Bronchial epithelial cell (primary cell): ENCODE results near the gene UBE2U. TPM values are rescaled to one million over a fixed set of nuclear protein-coding genes. Genes with fewer than 3 reads are reported as not detected.
"Not testable (repeated sequence)": the region's sequence is repeated elsewhere in the genome, so short reads cannot be mapped to it uniquely, and the experiment has no call there.

Experiments used
- DNase-seq: peaks from one replicate; pipeline ENCODE4 v3.0.0-alpha.2; 2010; ENCODE audit warnings: low read depth
- FAIRE-seq: peaks from 2 replicates; lab custom pipeline; 2011; peaks lifted over from hg19 to GRCh38; lab: Jason Lieb, UNC
- H3K27me3 ChIP-seq: 2 replicates; pipeline ENCODE4 v1.5.1; 2011; ENCODE audit warnings: low read length; ENCODE audit not compliant: control insufficient read depth, insufficient read depth
- H3K36me3 ChIP-seq: 2 replicates; pipeline ENCODE4 v1.5.1; 2011; ENCODE audit warnings: low read length; ENCODE audit not compliant: control insufficient read depth, insufficient read depth
- H3K4me3 ChIP-seq: 2 replicates; pipeline ENCODE4 v1.5.1; 2011; ENCODE audit warnings: mild to moderate bottlenecking, low read depth, low read length, control low read depth
- total RNA-seq: library from RNA; depleted of rRNA; stranded (reverse); fragments of >200 nt; gene quantifications from 2 replicates; pipeline ENCODE4 v1.2.1, GENCODE V29; 2014
- TF ChIP-seq, protein P1 (sequence below): IDR thresholded peaks from 2 replicates; pipeline ENCODE4 v1.5.1; 2011; ENCODE audit warnings: mild to moderate bottlenecking, moderate library complexity, low read length, control low read depth, inconsistent platforms; ENCODE audit not compliant: insufficient read depth, severe bottlenecking

UBE2U gene
- total RNA-seq, 1 donor from 2014 or later: not detected

DNA sequence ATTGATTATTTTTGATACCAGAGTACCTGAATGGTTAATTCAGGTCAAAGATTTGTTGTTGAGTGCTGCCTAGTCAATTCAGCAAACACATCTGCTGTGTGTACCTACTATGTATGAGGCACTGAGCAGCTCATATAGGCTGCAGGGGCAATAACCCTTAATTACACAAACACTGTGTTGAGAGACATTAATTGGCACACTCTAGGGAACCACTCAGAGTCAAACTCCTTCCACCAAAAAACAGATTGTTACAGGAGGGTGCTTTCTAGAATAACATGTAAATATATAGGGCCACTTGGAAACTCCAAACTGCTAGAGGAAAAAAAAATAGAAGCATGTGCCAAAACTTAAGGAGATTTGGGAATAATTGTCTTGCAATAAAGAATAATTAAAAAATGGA is 31.3 kb downstream of the UBE2U start:
- TF ChIP-seq, protein P1, sequence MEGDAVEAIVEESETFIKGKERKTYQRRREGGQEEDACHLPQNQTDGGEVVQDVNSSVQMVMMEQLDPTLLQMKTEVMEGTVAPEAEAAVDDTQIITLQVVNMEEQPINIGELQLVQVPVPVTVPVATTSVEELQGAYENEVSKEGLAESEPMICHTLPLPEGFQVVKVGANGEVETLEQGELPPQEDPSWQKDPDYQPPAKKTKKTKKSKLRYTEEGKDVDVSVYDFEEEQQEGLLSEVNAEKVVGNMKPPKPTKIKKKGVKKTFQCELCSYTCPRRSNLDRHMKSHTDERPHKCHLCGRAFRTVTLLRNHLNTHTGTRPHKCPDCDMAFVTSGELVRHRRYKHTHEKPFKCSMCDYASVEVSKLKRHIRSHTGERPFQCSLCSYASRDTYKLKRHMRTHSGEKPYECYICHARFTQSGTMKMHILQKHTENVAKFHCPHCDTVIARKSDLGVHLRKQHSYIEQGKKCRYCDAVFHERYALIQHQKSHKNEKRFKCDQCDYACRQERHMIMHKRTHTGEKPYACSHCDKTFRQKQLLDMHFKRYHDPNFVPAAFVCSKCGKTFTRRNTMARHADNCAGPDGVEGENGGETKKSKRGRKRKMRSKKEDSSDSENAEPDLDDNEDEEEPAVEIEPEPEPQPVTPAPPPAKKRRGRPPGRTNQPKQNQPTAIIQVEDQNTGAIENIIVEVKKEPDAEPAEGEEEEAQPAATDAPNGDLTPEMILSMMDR: no peak

DNA sequence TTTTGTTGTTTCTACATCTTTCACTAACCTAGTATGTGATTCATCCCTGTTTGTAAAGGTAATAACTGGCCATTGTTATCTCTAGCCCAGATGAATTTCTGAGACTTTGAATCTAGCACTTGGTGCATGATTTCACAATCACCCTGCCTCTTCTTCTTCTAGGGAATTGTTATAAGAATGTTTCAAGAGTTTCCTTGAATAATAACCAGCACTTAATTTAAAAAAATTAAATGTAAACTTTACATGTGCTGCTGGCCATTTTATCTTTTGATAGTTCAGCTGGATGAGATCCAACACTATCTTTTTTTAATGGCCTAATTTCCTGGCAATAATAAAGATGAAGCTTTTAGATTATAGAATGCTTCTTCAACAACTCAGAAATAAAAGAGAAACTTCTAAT is 31.8 kb downstream of the UBE2U start:
- Histone ChIP-seq H3K4me3 (no peak overlapping the region), H3K27me3 (no peaks in the 10 kb centered on the region), H3K36me3 (no peaks in the 10 kb centered on the region)
- DNase-seq (peak; percentile 37), FAIRE-seq (no peak)
- TF ChIP-seq, protein P1: no peak

More for the DNA sequence above, 31.3 kb downstream of the UBE2U start:
- Histone ChIP-seq H3K27me3 (no peaks in the 10 kb centered on the region), H3K36me3 (no peaks in the 10 kb centered on the region), H3K4me3 (no peak overlapping the region)
- FAIRE-seq (no peak), DNase-seq (no peak)

- TF ChIP-seq, protein P1: no peak
- DNase-seq (no peak), FAIRE-seq (no peak)
- H3K27me3 ChIP-seq: no peaks in the 10 kb centered on the region
- H3K4me3 ChIP-seq: no peak overlapping the region
- H3K36me3 ChIP-seq: no peaks in the 10 kb centered on the region
Measured at GRCh38 chr1:64235910-64236309, 32.5 kb downstream of the UBE2U start.

DNA sequence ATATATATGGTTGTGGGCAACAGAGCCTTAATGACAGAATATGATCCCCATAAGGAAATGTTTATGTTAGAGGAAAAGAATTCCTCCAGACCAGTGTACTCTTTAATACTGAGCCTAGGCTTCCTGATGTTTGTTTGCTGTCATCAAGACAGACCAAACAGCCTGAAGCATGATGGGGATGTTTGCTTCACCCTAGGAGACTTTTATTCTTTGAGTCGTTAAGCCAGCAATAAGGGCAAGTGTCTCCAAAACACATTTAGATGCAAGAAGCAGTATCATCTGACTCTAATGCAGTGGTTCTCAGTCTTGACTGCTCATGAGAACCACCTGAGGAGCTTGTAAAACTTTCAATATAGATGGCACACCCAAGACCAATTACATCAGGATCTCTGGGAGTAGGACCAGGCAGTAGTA is 33.1 kb downstream of the UBE2U start:
- Histone ChIP-seq H3K36me3 (no peaks in the 10 kb centered on the region), H3K27me3 (no peaks in the 10 kb centered on the region), H3K4me3 (no peak overlapping the region)
- FAIRE-seq: no peak
- DNase-seq: no peak
- TF ChIP-seq, protein P1: no peak

DNA sequence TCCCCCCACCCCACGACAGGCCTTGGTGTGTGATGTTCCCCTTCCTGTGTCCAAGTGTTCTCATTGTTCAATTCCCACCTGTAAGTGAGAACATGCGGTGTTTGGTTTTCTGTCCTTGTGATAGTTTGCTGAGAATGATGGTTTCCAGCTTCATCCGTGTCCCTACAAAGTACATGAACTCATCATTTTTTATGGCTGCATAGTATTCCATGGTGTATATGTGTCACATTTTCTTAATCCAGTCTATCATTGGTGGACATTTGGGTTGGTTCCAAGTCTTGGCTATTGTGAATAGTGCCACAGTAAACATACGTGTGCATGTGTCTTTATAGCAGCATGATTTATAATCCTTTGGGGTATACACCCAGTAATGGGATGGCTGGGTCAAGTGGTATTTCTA is 36.1 kb downstream of the UBE2U start:
- H3K27me3 ChIP-seq, H3K36me3 ChIP-seq, DNase-seq, H3K4me3 ChIP-seq, FAIRE-seq: not testable (repeated sequence)

GRCh38 chr1:64240206-64240605 is 36.8 kb downstream of the UBE2U start:
- TF ChIP-seq, protein P1: no peak
- no peaks in the 10 kb centered on the region for H3K36me3 ChIP-seq
- H3K27me3 ChIP-seq: no peaks in the 10 kb centered on the region
- no peak for DNase-seq
- H3K4me3 ChIP-seq: no peak overlapping the region
- no peak for FAIRE-seq
